ENCODE measurements around the gene PRICKLE3.
"Not testable (repeated sequence)": the region's sequence is repeated elsewhere in the genome, so short reads cannot be mapped to it uniquely, and the experiment has no call there.

The PRICKLE3 gene

DNA sequence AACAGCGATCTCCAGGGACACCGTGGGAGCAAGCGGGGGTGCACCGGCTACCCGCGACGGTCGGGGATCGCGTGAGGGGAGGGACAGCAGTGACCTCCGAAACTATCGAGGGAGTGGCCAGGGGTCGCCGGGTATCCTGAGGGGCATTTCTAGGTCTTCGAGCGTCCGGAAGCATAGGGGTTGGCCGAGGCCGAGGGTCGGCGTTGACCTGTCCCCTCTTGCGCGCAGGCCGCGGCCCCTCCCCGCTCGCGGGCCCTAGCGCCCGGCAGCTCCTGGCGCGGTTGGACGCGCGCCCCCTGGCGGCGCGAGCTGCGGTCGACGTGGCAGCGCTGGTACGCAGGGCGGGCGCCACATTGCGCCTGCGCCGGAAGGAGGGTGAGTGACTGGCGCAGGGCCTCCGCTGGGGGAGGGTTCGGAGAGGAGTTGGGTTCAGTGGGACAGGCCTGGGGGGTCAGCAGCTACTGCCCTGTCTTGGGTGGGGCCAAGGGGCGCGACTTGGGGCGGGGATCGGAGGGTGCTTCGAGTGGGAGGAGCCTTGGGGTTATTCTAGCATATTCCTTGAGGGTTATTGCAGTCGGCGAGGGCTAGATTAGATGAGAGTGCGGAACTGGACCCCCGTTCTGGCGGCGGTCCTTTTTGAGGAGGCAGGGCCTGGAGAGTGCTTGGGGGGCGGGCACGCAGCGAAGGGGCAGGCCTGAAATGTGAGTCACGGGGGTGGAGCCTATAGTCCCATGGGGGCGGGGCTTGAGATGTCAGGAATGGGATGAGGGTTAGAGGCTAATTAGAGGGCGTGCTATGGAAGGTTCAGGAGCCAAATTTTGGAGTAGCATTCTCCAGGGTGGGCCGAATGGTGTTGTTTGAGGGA is 22.4 kb downstream of the PRICKLE3 start:
- peak; percentile 47 to 70 for DNase-seq (ENCODE audit: low read depth in 1 of 2, low spot score in 1 of 2)

GRCh38 chrX:49162620-49163019 is 23.6 kb downstream of the PRICKLE3 start, which contains the start of gene MAGIX:
Gene MAGIX, plus strand, starts transcription at chrX:49162758. Its CDS starts 132 bp downstream, at chrX:49162890.
- no peak for DNase-seq (ENCODE audit: low read depth in 1 of 2, low spot score in 1 of 2)

GRCh38 chrX:49161632-49162031 is 24.5 kb downstream of the PRICKLE3 start:
- no peak for DNase-seq (ENCODE audit: low read depth in 1 of 2, low spot score in 1 of 2)

DNA sequence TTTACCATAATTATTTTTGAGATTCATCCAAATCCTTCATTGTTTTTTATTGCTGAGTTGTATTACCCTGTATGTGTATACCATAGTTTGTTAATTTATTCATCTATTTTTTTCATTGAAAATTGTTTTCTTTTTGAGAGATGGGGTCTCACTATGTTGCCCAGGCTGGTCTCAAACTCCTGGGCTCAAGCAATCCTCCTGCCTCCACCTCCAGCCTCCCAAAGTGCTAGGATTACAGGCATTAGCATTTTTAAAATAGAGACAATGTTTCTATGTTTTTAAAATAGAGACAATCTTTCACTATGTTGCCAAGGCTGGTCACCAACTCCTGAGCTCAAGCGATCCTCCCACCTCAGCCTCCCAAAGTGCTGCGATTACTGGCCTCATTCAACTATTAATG is 25.3 kb downstream of the PRICKLE3 start:
- DNase-seq (ENCODE audit: low read depth in 1 of 2, low spot score in 1 of 2), result no peak

GRCh38 chrX:49157194-49157593 is 29.0 kb downstream of the PRICKLE3 start:
- DNase-seq (ENCODE audit: low read depth in 1 of 2, low spot score in 1 of 2), result no peak

DNA sequence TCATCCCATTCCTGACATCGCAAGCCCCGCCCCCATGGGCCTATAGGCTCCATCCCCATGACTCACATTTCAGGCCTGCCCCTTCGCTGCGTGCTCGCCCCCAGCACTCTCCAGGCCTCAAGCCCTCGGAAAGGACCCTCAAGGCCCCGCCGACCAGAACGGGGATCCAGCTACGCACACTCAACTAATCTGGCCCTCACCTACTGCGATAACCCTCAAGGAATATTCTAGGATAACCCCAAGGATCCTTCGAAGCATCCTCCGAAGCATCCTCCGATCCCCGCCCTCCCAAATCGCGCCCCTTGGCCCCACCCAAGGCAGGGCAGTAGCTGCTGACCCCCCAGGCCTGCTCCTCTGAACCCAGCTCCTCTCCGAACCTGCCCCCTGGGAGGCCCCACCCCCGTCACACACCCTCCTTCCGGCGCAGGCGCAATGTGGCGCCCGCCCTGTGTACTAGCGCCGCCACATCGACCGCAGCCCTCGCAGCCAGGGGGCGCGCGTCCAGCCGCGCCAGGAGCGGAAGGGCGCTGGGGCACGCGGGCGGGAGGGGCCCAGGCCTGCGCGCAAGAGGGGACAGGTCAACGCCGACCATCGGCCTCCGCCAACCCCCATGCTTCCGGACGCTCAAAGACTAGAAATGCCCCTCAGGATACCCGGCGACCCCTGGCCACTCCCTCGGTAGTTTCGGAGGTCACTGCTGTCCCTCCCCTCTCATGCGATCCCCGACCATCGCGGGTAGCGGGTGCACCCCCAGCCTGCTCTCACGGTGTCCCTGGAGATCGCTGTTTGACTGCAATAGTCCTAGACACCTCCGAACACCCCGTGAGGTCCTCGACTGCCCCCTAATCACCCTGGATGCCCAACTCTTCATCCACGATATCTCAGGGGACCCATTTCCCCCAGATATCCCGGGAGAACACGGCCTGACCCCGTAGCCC is 30.0 kb downstream of the PRICKLE3 start:
- peak; percentile 69 to 75 for DNase-seq (ENCODE audit: low read depth in 1 of 2, low spot score in 1 of 2)

- DNase-seq (ENCODE audit: low read depth in 1 of 2, low spot score in 1 of 2), result no peak
Observed at GRCh38 chrX:49155243-49155899, 30.8 kb downstream of the PRICKLE3 start.

- no peak for DNase-seq (ENCODE audit: low read depth in 1 of 2, low spot score in 1 of 2)
Observed at GRCh38 chrX:49153467-49153866, 32.7 kb downstream of the PRICKLE3 start.

GRCh38 chrX:49149291-49149690 is 36.9 kb downstream of the PRICKLE3 start:
- not testable (repeated sequence) for DNase-seq (ENCODE audit: low read depth in 1 of 2, low spot score in 1 of 2)

GRCh38 chrX:49148390-49149100 is 37.6 kb downstream of the PRICKLE3 start:
- DNase-seq (ENCODE audit: low read depth in 1 of 2, low spot score in 1 of 2), result not testable (repeated sequence)

DNA sequence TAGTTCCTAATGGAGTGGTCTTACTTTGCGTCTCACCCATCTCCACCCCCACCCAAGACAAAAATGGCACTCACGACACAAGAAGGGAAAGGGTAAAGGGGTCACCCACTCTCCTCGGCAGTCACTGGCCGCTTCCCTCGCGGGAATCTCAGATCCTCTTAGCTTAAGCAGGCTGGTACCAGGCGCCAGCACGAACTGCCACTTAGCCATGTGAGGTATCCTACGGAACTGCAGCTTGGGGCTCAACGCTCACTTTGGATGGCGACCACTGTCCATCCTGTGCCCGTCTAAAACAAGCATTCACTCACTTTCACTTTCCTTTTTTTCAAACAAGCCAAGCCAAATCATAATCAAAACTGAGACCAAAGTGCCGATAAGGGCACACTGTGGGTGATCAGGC is 38.2 kb downstream of the PRICKLE3 start:
- no peak for DNase-seq (ENCODE audit: low read depth in 1 of 2, low spot score in 1 of 2)

GRCh38 chrX:49147282-49147681 is 38.9 kb downstream of the PRICKLE3 start:
- DNase-seq (ENCODE audit: low read depth in 1 of 2, low spot score in 1 of 2), result no peak

GRCh38 chrX:49143154-49143553 is 43.0 kb downstream of the PRICKLE3 start:
- not testable (repeated sequence) for DNase-seq (ENCODE audit: low read depth in 1 of 2, low spot score in 1 of 2)

DNA sequence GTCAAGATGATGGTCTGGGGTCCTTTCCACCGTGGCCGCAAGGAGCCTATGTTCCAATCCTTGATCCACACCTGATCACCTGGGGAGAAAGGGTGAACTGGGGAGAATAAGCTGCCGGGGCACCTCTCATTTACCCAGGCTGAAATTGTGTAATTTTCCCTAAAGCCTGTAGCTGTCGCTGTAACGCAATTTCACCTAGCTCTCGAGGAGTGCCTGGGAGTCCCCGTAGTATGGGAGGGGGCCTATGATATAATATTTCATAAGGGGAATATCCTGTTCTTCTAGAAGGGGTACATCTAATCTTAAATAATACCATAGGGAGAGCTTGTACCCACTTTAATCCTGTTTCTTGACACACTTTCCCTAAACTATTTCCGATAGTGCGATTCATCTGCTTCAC is 43.9 kb downstream of the PRICKLE3 start:
- DNase-seq (ENCODE audit: low read depth in 1 of 2, low spot score in 1 of 2), result not testable (repeated sequence)

DNA sequence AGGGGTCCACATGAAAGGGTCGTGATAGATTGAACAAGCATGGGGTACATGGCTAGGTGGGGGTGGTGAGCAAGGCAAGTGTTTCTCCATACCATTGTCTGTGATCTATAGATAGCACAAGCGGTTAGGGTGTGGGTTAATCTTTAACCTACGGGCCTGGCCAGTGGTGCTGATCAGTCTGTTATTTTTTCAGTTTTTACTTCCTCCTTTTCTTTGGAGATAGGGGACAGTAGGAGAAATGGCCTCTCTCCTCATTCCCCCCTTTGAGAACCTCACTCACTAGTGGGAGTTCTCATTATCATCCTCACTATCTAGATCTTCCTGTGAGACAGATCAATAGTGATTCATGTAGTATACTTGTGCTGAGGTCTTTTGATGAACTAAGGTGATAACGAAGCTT is 46.5 kb downstream of the PRICKLE3 start:
- DNase-seq (ENCODE audit: low read depth in 1 of 2, low spot score in 1 of 2), result no peak

GRCh38 chrX:49137492-49137891 is 48.7 kb downstream of the PRICKLE3 start:
- no peak for DNase-seq (ENCODE audit: low read depth in 1 of 2, low spot score in 1 of 2)

GRCh38 chrX:49133759-49134158 is 52.4 kb downstream of the PRICKLE3 start:
- DNase-seq (ENCODE audit: low read depth in 1 of 2, low spot score in 1 of 2), result no peak

GRCh38 chrX:49132275-49132674 is 53.9 kb downstream of the PRICKLE3 start:
- DNase-seq (ENCODE audit: low read depth in 1 of 2, low spot score in 1 of 2), result not testable (repeated sequence)

GRCh38 chrX:49129427-49129826 is 56.7 kb downstream of the PRICKLE3 start:
- DNase-seq (ENCODE audit: low read depth in 1 of 2, low spot score in 1 of 2), result no peak

- not testable (repeated sequence) for DNase-seq (ENCODE audit: low read depth in 1 of 2, low spot score in 1 of 2)
Observed at GRCh38 chrX:49127742-49128258, 58.4 kb downstream of the PRICKLE3 start.
